GM18507 (cell line): ENCODE data around the gene MFAP5.

Experiments
- DNase-seq: peaks from one replicate; pipeline ENCODE4 v3.0.0; 2011; ENCODE audit warnings: low read depth; ENCODE audit not compliant: insufficient read length; ENCODE audit errors: extremely low spot score
- FAIRE-seq: peaks from 2 replicates; lab custom pipeline; 2011; peaks lifted over from hg19 to GRCh38; lab: Jason Lieb, UNC

Gene MFAP5, protein sequence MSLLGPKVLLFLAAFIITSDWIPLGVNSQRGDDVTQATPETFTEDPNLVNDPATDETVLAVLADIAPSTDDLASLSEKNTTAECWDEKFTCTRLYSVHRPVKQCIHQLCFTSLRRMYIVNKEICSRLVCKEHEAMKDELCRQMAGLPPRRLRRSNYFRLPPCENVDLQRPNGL

DNA sequence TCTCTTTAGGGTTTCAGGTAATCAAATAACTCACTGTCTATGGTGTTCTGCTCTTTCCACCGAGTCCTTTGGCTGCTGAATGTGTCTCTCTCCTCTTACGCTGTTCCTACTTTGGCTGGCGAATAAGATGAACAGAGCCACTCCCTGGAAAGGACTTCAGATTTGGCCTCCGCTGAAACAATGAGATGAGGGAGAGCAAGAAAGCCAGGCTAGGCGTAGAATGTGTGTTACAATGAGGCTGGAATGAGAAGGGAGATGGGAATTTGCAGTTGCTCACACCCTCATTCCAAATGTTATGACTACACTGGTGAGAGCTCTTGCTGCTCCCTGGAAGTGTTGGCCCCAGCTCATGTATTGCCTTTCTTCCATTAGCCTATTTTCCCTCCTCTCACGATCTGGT is at the start of gene MFAP5:
Gene MFAP5, minus strand, starts transcription at position 234 of the 400 bp plus-strand sequence. CDS start 722 bp downstream, outside the sequence.
- no peak for FAIRE-seq
- DNase-seq, result no peak

DNA sequence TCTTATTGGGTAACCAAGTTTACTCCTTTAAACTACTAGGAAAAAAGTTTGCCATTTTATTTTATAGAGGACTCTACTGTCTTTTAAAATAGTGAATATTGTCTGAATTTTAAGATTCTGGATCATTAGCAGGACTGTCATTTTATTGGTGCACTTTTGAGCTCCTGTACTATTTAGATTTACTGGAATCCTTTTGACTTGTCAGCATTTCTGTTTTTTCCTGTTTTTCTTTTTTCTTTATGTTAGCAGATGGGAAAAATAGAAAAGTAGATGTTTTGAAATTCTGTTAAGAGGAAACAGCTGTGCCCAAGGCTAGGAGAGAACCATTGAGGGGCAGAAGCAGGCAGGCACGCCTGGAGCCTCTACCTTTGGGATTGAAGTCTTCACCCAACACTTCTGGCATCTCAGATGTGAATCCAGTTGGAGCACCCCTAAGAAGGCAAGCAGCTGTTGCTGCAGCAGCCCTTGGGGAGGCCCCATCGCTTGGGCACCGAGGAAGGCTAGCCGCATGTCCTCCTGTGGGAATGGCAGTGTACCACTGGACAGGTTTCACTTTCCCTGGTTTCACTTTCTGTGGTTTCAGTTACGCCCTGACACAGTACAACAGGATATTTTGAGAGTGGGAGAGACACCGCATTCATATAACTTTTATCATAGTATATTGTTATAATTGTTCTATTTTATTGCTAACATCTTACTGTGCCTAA is 46.7 kb upstream of the MFAP5 start:
- FAIRE-seq, result no peak
- DNase-seq, result no peak

DNA sequence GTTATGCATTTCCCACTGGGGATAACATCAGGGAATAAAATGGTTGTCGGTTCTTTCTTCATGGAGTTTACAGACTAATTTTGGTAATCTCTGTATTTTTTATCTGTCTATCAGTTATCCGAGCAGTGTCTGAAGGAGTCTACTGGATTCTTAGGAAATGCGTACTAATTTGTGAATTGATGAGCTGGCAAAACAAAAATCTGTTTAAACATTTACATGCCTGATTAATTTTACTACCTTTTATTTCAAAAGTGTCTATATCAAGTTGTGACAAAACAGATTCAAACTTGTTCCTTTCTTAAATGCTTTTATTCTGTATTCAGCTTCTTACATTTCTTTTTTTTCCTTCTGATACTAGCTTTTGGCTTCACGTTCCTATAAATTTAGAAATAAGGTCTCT is 39.5 kb upstream of the MFAP5 start:
- no peak for FAIRE-seq
- DNase-seq, result no peak

DNA sequence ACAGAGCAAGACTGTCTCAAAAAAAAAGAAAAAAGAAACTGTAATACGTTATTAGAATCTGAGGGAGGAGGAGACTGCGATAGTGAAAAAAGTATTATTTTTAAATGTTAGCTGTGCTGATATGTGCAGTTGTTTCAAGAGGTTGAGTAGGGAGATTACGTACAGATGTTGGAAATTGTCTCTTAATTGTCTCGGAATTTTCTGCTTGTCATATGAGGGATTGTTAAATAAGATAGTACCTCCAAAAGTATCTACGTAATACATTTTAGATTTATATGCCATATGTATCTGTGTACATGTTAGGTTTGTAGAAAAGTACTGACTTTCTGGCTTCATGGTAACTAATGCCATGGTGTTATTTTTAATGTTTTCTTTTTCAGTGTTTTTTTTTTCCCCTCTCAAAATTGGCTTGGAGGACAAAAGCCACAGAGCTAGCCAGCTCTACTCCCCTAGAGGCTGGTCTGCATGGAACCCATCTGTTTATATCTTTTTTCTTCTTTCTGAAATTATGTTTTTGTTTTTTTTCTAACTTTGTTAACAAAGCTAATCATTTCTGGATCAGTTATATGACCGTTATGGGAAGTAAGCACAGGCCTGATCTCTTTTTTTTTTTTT is 38.5 kb upstream of the MFAP5 start:
- DNase-seq (no peak), FAIRE-seq (no peak)

DNA sequence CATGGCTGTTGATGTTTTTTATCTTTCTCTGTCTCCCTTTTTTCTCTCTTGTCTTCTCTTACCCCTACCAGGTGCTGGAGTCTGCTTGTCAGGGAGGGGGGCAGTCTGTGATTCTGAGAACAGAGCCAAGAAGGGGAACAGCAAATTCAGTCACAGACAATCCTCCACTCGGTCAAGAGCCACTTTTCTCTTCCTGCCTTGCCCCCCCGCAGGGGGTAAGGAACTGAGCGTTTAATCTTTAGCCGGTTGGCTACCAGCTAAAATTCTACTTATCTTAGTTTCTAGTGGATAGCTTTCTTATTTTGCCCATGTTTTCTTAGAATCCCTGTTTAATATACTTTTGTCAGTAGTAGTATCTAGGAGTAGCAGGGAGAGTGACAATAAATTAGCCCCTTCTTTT is 37.1 kb upstream of the MFAP5 start:
- DNase-seq, result no peak
- FAIRE-seq, result no peak

DNA sequence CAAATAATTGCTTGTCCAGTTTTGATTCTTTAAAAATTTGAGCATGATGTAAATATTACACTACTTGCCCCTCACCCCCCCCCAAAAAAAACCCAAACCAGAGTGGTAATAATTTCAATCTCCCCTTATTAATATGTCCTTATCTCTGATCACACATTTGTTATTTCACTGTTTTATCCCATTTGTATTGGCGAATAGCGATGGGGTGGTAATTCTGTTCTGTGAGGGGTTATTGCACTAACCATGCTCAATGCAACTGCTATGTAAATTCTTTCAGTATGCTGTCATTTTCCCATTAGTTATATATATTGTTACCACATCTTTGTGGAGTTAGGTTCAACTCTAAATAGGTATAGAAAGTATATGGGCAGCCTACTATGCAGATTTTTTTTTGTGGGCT is 36.3 kb upstream of the MFAP5 start:
- DNase-seq (no peak), FAIRE-seq (no peak)

DNA sequence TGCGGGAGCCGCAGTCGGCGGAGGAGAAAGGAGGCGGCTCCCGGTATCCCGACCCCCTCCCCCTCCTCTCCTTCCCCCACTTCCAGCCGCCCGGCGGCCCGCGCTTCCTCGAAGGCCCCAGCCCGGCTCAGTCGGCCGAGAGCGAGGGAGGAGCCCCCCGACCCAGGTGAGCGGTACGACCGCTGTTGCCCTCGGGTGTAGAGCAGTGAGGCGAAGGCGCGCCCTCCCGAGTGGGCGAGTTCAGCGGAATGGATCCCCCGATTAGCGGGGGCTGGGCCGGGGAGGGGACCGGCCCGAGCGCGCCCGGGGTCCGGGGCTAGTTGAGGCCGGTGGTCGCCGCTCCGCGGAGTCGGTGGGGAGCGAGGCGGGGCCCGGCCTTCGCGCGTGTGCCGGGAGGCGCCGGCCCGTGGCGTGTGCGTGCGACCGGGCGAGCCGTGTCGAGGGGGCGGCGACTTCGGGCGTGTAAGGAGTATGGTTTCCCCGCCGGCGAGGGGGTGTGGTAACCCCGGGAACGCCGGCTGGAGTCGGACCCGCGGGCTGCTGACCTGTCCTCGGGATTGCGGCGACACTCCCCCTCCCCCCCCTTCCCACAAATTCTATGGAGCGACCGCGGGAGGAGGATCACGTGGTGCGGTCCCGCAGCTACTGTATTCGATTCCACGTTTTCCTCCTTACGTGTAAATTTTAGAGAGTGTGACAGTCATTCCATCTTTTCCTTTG is 35.7 kb upstream of the MFAP5 start:
- no peak for DNase-seq

DNA sequence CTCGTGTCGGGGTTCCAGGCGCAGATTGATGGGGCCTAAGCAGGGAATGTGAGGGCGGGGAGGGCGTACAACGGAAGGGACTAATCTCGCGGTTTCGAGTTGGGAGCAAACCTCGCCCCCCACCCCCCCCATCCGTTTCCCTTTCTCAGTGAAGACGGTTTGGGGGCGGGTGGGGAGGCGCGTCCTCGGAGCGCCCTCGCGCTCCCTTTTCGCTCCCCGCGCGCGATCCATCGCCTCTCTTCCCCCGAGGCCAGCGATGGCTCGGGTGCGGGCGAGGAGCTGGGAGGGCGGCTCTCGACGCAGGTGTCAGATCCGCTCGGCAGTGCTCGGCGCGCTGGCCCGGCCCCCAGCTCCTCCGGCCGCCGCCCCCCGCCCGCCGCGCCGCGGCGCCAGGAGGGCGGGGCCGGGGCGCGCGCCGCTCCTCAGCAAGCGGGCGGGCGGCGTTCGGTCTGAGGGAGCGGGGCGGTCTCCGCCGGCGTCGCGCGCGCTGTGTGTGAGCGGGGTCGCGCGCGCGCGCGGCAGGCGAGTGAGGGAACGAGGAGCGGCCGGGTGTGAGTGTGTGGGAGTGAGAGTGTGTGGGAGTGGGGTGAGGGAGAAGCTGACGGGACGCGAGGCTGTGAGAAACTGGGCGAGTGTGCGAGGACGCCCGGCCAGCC is 35.0 kb upstream of the MFAP5 start, which contains the start of gene RIMKLB:
Gene RIMKLB, plus strand, starts transcription at position 516 of the 656 bp plus-strand sequence. CDS start 15,876 bp downstream, outside the sequence.
- peak; percentile 59 for DNase-seq
- FAIRE-seq, result peak; percentile 66

More for the DNA sequence above, 35.7 kb upstream of the MFAP5 start:
- FAIRE-seq, result no peak

DNA sequence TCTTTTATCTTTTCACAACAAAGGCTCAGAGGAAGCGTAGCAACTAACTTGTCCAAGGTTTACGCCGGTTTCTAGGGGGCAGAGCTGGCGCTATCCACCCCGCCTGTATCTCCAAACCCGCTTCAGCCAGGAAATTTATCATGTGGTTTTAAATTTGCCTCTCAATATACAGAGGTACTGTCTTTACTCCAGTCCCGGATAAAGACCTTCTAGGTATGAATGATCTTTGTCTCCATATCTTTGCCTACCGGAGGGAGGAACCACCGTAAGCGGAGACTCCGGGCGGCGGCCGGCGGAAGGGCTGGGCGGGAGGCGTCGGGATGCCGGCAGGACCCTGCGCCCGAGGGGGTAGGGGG is 34.5 kb upstream of the MFAP5 start:
- DNase-seq (no peak), FAIRE-seq (no peak)

DNA sequence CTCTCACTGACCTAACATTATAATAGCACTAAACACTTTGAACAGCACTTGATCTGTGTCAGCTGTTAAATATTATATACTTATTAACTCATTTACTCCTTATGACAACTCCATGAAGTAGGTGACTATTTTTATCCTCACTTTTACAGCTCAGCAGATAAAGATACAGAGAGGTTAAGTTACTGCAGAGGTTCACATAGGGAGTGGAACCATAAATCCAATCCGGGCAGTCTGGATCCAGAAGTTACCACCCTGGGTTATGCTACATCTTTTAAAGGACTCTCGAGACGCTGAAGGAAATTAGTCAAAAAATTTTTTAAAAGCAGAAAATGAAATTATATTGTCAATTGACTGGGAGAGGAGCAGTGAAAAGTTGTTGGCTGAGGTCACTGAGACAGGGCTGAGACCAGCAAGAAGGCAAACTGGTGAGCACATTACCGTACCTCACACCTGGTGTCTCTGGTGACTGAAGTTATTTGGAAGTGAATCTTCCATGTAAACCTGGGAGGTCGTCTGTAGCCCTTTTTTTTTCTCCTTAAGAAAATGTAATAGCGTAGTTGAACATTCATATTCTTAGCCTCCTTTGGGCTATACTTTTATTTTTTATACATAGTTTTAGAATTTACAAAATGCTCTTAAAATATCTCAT is 33.9 kb upstream of the MFAP5 start:
- peak; percentile 54 for FAIRE-seq

DNA sequence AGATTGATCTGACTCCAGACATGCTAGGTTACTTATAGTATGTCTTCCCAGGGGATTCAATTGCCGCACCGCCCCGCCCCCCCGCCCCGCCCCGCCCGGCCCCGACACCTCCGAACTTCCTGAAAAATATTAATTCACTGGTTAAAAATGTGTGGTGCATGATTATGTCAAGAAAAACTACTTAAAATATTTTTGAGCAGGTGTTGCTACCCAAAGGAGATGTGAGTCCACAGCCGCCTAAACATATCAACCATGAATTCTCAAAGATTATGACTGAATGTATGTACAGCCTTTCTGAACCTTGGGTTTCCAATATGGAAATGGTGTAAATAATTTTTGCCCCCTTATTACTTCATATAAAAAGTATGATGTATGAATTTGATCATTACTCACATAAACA is 32.5 kb upstream of the MFAP5 start:
- no peak for FAIRE-seq
- DNase-seq, result no peak

More for the DNA sequence above, 33.9 kb upstream of the MFAP5 start:
- DNase-seq, result no peak

DNA sequence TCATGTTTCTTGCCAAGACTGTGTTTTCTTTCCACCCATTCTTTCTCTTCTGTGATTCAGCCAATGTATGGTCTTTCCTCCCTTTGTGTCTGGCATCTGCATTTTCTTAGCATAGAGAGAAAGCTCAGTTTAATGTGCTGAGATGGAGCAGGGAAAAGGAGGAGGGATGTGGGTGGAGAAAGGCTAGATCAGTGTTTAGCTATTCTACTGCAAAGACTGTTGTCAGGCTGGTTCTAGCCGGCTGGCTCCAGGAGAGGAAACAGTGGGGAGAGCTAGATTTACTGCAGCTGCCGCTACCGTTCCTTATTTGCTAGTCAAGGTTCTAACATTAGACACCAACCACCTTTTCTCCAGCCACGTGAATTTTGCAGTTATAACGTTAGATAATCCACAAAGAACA is 29.9 kb upstream of the MFAP5 start:
- FAIRE-seq, result no peak

DNA sequence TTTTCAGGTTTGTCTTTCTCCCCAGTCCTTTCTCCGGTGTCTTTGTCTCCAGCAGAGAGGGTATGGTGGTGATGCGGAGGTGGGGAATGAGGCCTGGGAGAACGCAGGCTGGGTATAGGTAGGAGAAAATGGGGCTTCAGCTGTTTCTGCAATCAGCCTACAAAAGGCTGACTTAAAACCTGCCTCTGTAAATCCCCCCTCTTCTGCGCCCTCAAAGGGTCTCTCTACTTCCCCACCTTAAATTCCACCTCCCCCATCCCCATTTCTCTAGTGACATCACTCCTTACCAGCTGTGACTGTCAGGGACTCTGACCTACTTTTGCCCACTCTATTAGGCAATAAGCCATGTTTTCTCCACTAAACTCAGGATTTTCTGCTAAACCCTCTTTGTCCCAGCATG is 27.1 kb upstream of the MFAP5 start:
- DNase-seq (no peak), FAIRE-seq (no peak)

More for the DNA sequence above, 29.9 kb upstream of the MFAP5 start:
- DNase-seq, result no peak

DNA sequence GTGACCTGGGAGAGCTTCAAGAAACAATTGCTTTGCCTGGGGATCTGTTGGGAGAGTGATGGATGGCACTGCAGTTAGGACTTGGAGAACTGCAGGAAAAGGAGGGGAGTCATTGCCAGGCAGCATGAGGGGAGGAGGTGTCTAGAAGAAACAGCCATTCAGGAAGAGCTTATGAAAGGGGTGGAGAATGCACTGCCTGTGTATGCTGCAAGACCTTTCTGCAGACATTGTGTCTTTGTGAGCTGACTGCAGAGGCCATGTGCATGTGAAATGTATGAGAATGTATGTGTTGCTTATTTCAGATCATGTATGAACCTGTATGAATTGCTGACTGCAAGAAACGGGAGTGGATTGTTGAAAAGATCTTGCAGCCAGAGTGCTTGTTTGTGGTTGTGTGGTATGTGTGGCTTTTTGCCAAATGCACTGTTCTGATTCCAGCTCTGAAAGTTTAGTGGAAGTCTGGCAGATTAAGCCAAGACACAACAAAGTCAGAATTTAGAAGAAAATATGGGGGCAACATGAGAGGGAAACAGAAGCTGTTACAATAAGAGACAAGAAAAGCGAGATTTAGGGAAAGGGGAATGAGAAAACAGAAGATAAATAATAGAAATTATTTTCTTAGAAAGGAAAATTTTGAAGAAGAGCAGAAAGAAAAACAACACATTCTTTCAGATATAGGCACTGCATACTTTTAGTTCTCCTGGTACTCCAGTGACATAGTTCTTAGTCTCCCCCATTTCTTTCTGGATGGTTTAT is 25.4 kb upstream of the MFAP5 start:
- no peak for FAIRE-seq
- no peak for DNase-seq

DNA sequence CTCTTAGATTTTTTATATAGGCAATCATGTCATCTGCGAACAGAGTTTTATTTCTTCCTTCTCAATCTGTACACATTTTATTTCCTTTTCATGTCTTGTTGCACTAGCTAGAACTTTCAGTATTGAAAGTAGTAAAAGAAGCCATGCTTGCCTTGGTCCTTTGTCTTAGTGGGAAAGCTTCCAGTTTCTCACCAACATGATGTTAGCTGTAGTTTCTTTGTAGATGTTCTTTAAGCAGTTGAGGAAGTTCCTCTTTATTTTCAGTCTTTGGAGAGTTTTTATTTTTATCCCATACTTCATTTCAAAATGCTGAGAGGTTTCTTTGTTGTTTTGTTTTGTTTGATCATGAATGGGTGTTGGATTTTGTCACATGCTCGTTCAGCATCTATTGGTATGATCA is 22.4 kb upstream of the MFAP5 start:
- no peak for FAIRE-seq
- DNase-seq, result no peak

DNA sequence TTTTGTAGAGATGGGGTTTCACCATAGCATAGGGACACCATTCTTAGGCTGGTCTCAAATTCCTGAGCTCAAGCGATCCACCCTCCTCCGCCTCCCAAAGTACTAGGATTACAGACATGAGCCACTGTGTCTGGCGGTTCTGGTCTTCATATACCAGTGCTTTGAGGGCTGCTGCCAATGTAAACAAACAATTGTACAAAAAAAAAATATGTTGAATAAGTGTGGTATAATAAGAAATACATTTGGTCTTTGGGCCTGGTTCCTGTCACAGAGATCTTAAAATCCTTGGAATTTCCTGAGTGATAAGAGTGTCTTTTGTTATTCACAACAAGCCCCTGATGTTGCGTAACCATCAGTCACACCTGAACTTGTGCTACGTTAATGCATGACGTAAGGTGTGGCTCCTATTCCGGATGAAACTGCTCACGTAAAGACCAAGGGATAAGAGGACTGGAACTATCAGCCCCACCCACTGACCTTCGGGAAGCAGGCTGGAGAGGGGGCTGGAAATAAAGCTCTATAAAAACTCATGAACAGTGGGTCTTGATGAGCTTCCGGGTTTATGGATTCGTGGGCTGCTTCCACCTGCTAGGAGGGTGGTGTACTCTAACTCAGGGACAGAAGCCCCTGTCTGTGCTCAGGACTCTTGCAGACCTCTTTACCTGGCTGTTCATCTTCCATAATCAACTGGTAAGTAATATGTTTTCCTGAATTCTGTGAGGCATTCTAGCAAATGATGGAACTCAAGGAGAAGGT is 18.7 kb upstream of the MFAP5 start:
- DNase-seq, result no peak

DNA sequence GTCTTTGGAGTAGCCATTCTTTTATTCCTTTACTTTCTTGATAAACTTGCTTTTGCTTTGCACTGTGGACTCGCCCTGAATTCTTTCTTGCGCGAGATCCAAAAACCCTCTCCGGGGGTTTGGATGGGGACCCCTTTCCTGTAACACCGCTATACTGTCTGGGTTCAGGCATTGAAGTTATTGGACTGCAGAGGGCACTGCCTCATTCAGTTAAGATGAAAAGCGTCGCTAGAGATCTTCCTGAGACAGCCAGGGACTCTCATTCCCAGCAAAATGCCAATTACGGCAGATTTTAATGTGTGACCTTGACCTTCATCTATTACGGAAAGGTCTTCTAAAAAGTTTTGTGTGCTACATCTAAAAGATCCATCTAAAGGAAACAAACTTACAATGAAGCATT is 17.9 kb upstream of the MFAP5 start:
- DNase-seq (no peak), FAIRE-seq (no peak)

More for the DNA sequence above, 18.7 kb upstream of the MFAP5 start:
- no peak for FAIRE-seq

DNA sequence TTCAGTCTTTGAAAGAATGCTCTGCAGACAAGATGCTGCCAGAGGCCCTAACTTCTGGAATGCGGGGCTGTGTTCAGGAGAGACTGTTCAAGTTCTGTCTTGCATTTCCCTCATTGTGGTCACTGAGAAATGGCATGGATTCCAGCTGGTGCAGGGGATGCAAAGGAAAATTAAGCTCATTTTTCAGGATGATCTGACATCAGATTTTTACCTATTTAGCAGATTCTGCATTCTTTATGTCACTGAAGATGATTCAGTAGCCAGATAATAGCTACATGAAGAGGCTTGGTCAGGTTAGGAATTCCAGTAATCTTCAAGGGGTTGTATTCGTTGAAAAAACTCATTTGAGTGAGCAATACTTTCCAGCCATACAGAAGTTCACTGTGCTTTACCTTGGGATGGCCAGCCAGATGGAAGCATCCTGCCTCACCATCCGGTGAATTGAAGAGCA is 16.1 kb upstream of the MFAP5 start:
- DNase-seq, result no peak

More for the DNA sequence above, 16.1 kb upstream of the MFAP5 start:
- FAIRE-seq, result no peak
